GM18502 (cell line): Measurements from ENCODE around the gene TBC1D5.
"Not testable (repeated sequence)": the region's sequence is repeated elsewhere in the genome, so short reads cannot be mapped to it uniquely, and the experiment has no call there.

ENCODE experiments used
- ATAC-seq: cut with Tn5 transposase; IDR thresholded peaks from one replicate; pipeline ENCODE4 v1.9.1; 2021; ENCODE audit warnings: mild to moderate bottlenecking; ENCODE audit not compliant: unreplicated experiment, poor library complexity

The TBC1D5 gene

DNA sequence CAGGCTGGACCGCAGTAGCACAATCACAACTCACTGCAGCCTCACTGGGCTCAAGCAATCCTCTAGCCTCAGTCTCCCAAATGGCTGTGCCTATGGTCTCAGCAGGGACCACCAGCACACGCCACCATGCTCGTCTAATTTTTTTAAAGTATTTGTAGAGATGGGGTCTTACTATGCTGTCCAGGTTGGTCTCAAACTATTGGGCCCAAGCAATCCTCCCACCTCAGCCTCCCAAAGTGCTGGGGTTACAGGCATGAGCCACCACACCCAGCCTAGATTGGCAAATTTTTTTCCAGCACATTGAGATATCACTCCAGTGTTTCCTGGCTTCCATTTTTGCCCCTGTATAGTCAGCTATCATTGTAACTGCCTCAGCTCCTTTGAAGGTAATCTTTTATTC lies 18.3 kb downstream of the TBC1D5 start:
- ATAC-seq, result no peak

DNA sequence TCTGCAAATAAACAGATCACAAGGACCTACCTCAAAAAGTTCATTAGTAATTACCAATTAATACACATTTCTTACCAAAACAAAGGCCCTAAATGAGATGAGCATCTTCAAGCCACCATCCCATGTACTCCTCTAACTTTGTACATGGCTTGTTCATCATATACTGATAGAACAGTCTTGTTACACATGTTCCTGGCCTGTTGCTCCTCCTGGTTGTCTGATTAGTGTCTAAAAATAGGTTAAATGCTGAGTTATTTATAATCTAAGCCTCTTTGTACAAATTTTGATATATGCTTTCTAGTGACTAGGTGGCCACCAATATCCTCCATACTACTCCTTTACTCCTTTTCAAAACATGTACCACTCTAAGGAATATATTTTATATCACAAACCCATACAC lies 25.0 kb downstream of the TBC1D5 start:
- no peak for ATAC-seq

DNA sequence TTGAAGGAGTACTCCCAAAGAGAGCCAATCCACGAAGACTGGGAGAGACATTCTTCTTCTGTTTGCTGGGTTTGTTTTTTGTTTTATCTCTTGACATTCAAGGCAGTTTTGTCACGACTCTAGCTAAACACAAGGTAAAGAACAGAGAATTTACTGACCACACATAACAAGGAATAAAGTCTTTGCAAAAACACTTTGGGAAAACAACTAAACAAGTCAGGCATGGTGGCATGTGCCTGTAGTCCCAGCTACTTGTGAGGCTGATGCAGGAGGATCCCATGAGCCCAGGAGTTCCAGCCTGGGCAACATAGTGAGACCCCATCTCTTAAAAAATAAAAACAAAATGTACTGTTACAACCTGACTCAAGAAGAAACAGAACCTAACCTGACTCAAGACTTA lies 28.0 kb downstream of the TBC1D5 start:
- no peak for ATAC-seq

DNA sequence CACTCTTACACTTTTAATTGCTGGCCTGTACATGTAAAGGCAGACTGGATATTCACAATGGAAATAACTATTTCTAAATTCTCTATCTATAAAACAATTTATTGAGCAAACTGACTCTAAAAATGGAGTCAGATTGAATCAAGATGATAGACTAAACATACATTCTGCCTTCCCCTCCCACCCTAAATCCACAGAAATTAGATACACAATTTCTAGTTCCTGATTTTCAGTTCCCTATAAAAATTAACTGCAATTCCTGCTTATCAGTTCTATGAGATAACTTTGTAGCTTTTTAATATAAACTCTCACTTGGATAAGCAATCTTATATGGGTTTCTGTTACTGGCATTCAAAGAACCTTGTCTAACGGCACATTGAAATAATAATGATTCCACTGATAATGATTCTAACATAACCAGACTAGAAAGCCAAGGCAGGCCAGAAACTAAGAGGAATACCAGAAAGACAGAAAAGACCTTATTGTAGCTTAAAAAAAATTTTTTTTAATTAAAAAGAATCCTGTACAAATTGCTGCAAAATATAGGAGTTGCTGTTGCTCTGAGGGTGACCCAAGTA lies 33.1 kb downstream of the TBC1D5 start:
- no peak for ATAC-seq

DNA sequence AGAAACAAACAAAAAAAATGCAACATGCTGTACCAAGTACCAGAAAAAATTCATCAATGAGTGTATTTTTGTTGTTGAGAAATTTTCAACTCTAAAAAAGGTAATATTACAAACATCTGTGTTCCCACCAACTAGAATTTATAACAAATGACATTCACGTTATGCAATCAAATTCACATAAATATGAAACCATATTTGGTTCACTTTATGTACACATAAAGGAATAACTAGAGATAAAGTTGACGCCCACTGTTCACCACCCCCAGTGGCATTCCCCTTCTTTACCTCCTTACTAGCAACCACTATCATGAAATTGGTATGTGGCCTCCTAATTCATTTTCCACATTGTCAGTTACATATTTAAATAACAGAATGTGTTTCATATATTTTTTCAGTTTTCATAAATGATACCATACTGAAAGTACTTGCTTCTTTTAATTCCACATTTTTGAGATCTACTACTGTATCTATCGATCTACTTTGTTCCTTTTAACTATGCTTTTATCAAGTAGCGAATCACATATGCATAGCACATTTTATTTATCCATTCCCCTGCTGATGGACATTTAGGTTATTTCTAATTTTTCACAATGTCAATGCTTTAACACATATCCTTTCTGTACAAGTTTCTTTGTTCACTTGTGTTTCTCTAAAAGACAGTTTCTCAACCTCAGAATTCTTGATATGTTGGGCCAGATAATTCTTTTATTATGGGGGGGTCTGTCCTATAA lies 34.5 kb downstream of the TBC1D5 start:
- no peak for ATAC-seq

DNA sequence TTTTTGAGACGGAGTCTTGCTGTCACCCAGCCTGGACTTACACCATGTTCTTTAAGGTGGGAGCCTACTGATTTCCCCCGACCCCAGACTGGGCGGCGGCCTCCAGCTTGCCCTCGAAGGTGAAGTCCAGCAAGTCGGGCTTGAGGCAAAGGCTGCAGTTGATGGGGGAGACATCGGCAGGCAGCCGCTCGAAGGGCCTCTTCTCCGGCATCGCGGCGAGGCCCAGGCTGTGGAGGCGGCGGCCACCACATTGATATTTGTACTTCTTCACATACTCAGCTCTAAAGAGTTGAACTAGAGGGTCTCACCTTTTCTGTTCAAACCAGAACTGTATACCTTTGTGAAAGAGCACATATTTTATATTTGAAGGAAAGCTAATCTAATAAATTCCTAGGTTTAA lies 36.4 kb downstream of the TBC1D5 start:
- not testable (repeated sequence) for ATAC-seq

DNA sequence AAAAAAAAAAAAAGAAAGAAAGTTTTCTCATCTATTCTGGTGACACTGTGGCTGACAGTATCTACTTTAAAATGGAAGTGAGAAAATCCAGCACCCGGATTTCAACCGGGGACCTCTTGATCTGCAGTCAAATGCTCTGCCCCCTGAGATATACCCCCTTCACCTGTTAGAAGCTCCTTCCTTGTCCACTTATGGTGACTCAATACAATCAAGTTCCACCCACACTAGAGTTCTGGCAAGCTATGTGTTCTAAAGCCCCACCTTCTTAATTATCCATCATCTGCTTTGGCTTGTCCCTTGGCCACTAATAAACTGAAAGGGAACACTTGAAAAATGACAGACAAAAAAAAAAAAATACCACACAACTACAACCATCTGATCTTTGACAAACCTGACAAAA lies 42.6 kb downstream of the TBC1D5 start:
- ATAC-seq, result not testable (repeated sequence)

DNA sequence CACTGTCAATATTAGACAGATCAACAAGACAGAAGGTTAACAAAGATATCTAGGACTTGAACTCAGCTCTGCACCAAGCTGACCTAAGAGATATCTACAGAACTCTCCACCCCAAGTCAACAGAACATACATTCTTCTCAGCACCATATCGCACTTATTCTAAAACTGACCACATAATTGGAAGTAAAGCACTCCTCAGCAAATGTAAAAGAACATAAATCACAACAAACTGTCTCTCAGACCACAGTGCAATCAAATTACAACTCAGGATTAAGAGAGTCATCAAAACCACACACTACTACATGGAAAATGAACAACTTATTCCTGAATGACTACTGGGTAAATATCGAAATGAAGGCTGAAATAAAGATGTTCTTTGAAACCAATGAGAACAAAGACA lies 46.8 kb downstream of the TBC1D5 start:
- not testable (repeated sequence) for ATAC-seq

DNA sequence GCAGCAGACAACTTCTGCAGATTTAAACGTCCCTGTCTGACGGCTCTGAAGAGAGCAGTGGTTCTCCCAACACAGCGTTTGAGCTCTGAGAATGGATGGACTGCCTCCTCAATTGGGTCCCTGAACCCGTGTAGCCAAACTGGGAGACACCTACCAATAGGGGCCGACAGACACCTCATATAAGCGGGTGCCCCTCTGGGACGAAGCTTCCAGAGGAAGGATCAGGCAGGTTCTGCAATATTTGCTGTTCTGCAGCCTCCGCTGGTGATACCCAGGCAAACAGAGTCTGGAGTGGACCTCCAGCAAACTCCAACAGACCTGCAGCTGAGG lies 48.8 kb downstream of the TBC1D5 start:
- not testable (repeated sequence) for ATAC-seq

DNA sequence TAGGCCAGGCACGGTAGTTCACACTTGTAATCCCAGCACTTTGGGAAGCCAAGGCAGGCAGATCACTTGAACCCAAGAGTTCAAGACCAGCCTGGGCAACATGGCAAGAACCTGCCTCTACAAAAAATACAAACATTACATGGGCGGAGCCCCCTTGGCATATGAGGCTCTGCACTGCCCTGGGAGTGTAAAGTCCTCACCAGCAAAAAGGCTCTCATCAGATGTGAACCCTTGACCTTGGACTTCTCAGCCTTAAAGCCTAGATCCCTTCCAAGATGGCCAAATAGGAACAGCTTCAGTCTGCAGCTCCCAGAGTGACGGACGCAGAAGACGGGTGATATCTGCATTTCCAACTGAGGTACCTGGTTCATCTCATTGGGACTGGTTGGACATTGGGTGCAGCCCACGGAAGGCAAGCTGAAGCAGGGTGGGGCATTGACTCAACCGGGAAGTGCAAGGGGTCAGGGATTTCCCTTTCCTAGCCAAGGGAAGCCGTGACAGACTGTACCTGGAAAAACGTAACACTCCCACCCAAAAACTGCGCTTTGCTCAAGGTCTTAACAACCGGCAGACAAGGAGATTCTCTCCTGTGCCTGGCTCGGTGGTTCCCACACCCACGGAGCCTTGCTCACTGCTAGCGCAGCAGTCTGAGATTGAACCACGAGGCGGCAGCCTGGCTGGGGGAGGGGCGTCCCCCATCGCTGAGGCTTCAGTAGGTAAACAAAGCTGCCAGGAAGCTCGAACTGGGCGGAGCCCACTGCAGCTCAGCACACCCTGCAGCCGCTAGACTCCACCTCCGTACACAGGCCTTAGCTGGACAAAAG lies 49.4 kb downstream of the TBC1D5 start:
- ATAC-seq, result not testable (repeated sequence)

DNA sequence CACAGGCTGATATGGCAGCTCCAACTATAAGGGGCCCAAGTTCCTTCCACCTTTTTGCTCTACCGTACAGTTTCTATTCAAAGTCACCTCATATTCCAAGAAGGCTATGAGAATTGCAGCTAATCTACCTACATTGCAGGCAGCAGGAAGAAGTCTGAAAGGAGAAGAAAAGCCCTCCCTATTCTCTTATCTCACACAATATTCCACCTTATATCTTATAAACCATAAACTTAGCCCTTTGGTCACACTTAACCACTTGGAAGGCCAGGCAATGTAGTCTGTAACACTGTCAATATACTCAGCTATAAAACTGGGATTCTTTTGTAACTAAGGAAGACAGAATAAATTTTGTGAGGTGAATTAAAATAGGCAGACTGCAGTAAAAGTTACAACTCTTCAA lies 54.9 kb downstream of the TBC1D5 start:
- ATAC-seq, result no peak

DNA sequence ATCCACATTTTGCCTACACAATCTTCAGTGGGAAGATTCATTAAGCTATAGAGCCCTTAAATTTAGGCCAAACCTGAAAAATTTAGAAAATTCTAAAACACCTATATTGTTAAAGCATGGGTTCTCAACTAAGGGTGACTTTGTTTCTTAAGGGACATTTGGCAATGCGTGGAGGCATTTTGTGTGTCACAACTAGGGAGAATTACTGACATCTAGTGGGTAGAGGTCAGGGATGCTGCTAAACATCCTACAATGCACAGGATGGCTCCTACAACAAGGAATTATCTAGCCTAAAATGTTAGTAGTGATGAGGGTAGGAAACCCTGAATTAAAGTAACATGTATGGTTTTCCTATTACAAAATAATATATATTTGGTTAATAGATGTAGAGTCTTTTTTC lies 55.8 kb downstream of the TBC1D5 start:
- no peak for ATAC-seq

DNA sequence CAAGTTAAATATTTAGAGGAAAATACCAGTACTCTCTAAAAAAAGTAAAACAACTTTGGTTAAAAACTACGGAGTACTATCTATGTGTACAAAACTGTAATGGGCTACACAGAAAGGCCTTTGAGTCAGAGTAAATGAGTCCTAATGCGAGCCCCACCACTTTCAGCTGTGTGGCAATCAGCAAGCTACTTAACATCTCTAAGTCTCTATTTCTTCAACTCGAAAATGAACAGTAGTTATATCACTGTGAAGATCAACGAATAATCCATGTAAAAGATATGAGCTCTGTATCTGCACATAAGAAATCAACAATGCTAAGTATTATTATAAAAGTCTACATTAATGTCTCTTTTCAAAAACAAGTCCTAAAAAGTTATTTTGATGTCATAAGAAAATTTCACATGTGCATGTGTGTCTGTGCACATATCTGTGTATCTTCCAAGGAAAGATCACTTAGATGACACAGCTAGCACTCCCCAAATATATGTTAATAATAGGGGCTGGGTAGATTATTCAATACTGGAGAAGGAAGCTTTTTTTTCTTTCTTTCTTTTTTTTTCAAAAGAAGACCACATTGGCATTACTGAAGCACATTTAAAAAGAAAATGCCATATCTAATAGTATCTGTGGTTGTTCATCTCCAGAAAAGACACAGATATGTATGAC lies 58.8 kb downstream of the TBC1D5 start:
- no peak for ATAC-seq

DNA sequence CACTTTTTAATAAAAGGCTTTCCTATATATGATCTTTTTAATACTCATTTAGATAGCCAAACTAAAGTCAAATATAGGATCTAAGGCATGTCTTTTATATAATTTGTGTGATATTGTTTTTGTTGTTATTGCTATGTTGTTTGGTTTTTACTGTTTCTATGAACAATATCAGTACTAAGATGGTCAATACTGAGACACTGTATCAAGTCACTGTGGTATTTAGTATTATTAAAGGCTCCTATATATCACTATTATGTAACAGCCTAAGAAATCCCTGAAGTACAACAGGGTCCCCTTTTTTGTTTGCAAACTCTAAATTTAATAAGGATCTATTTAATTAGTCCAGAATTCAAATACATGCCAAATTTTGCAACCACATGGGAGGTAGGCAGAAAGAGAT lies 61.9 kb downstream of the TBC1D5 start:
- ATAC-seq, result no peak

DNA sequence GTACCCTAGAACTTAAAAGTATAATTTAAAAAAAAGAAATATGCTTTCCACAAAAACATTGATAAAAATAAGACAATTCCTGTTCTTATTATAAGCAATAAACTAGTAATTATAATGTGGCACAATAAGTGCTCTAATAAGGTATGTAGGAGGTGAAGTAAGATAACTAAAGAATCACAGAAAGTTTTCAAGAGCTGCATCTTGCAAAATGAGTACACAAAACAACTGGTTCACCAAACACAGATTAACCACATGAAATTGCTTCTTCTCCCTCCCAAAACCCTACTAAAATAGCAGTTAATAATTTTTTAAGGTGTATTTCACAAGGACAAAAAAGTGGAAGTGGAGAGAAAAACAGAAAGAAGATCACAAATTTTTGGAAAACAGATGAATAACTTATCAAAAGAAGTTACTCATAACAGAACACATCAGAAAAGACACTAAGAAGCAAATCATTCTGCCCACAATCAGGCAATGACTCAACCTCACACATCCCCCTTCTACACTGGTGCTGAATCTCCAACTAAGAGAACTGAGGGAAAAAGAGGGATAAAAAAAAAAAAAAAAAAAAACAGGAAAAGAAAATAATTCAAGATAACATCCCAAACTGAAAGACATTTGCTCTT lies 64.2 kb downstream of the TBC1D5 start:
- ATAC-seq, result peak; percentile 92

DNA sequence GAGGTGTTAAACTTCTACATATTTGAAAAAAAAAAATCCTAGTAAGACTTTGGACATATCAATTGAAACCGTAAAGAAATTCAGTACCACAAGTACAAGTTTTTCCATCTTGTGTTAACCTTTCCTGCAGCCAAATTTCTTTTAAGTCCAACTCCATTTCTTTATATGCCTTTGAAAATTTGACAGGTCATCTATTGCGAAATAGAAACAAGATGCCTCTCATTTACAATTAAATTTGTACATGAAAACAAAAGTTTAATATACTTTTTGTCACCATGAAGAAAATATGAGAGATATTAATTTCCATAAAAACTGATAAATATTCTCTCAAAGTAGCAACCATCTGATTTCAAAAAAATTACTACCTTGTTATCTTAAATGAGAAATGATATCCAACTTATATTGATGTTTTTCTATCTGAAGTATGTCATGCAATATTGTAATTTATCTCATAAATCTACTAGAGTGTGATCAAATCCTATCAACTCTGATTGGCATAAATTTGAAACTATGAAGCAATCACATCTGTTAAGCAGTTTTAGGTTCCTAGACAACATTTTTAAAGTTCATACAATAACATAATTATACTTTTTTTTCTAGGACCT lies 68.2 kb downstream of the TBC1D5 start:
- ATAC-seq, result no peak

DNA sequence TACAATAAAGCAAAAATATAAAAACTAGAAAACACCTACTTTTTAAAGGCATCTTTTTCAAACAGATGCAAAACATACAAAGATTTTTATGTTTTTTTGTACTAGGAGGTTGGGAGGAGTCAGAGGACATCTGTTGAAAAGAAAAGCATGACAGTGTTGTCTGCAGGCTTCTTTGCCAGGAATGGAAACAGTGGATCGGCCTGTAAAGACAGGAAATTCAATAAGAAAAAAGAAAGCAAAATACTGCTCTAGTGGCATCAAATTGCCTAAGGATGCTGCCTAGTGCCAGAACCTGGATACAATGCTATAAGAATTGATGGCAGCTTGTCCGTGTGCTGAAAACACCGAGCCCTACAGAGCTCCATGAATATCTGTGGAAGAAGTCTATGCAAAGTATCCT lies 69.9 kb downstream of the TBC1D5 start:
- ATAC-seq, result no peak

DNA sequence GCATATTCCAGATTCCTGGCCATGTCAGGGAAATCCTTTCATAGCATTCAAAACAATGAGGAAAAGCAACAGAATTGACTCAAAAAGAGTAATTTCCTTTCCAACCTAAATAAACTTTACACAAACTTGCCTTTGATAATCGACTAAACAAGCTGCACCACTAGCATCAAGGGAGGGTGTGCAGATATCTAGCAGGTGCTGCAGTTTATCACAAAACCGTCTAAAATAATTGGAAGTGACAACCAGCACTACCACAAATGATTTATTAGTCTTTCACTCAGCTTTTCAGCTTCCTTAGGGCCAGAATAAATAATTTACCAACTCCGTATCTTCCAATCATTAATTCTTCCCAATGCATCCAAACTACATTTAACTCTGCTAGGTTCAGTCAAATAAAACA lies 71.7 kb downstream of the TBC1D5 start:
- ATAC-seq, result no peak

DNA sequence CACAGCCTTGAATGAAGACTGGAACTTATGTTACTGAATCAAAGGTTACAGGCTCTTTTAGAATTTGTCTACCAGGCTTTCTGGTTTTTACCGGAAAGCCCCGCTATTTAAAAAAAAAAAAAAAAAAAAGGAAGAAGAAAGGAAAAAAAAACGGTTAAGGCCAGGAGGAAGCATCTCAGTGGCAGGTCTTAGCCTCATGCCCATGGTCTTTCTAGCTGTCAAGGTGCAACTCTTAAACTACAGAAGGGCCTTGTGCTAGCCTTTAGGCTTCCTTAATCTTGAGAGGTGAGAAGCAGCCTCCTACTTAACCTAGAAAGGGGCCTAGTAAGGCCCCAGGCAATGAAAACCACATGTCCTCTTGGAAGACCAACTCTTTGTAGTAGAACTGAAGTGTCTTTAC lies 77.5 kb downstream of the TBC1D5 start:
- peak; percentile 60 for ATAC-seq

DNA sequence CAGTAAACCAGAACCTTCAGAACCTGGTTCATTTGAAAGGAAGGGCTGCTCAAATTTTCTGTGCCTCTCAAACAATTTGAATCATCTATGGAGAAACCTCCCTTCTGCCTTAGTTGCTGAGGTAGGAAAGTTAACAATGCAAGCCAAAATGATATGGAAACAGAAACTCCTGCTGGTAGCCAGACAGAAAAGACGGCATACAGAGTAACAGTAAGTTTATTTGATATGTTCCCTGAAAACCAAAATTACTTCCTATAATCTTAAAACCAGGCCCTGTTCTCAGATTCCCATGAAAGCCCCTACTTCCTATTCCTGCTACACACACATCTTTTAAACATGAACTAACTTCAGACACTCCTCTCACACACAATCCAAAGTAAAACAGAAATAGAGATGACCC lies 86.2 kb downstream of the TBC1D5 start:
- ATAC-seq, result no peak
